Activated naive CD4-positive, alpha-beta T cell treated with anti-CD3 and anti-CD28 coated beads for 36 hours (primary cell): ENCODE data around the gene MAP3K4. TPM values are rescaled to one million over a fixed set of nuclear protein-coding genes. Genes with fewer than 3 reads are reported as not detected.
"Not testable (repeated sequence)": the region's sequence is repeated elsewhere in the genome, so short reads cannot be mapped to it uniquely, and the experiment has no call there.

Experiments
- CTCF ChIA-PET: fragments of 350-600 bp; sonication (Branson Sonifier 250); formaldehyde crosslinking; loops from one replicate; lab custom pipeline; 2021; ENCODE audit warnings: antibody characterized with exemption; lab: Charles Lee
- DNase-seq: peaks from one replicate; pipeline ENCODE4 v3.0.0-alpha.2; 2020
- H3K27ac Mint-ChIP-seq: one replicate; pipeline ENCODE4 v1.8.0; 2021; ENCODE audit warnings: mild to moderate bottlenecking, mixed read lengths
- H3K27me3 Mint-ChIP-seq: one replicate; pipeline ENCODE4 v1.8.0; 2021; ENCODE audit warnings: low read depth, mixed read lengths
- H3K36me3 Mint-ChIP-seq: one replicate; pipeline ENCODE4 v1.8.0; 2021; ENCODE audit warnings: low read depth, mixed read lengths
- H3K4me1 Mint-ChIP-seq: one replicate; pipeline ENCODE4 v1.8.0; 2021; ENCODE audit warnings: low read depth, mixed read lengths
- H3K4me3 Mint-ChIP-seq: one replicate; pipeline ENCODE4 v1.8.0; 2021; ENCODE audit warnings: mild to moderate bottlenecking, moderate library complexity, mixed read lengths
- H3K9me3 Mint-ChIP-seq: one replicate; pipeline ENCODE4 v1.8.0; 2021; ENCODE audit warnings: mixed read lengths
- intact Hi-C: fragments of 100-400 bp; cut with micrococcal nuclease; formaldehyde crosslinking; loops from one replicate; pipeline ENCODE4 v1.15.1; 2023
- total RNA-seq, 2 experiments: library from RNA; stranded (reverse); gene quantifications; one replicate each; pipeline ENCODE4 v1.2.3, GENCODE V29; 2021

The MAP3K4 gene
- total RNA-seq, 2 experiments from 2014 or later = 36.0 to 42.6 TPM

DNA sequence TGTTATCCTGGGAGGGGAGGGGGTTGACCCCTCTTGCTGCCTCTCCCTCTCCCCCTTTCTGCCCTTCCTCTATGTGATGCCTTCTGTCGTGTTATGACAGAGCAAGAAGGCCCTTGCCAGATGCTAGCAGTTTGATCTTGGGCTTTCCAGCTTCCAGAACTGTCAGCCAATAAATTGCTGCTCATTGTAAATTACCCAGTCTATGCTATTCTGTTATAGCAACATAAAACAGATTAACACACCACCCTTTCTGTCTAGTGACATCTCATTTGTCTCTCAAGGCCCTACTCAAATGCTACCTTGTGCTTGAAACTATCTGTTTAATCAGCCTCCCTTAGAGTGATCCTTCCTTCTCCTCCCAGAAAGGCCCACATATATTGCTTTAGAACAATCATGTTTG is 16.4 kb upstream of the MAP3K4 start:
- peaks cover 12% of the 10 kb centered on the region for H3K27me3 Mint-ChIP-seq
- CTCF ChIA-PET = interaction anchor here (0.6 kb wide), 1 partner anchor 540 kb away, joined by 3 read pairs; no protein-coding TSS in a partner anchor

DNA sequence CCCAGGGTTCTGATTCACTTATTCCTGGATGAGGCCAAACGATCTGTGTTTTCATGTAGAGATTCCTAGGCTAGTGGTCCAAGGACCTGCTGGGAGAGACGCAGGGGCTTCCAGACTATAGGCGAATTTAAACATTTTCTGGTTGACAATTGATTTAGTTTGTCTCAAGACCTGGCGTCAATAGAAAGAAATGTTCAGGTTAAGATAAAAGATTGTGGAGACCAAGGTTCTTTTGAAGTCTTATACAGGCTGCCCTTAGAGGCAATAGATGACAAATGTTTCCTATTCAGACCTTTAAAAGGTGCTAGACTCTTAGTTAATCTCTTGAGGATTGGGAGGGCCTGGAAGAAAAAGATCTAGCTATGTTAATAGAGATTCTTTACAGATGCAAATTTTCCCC is 15.6 kb upstream of the MAP3K4 start:
- H3K27me3 Mint-ChIP-seq, intact Hi-C loops: not testable (repeated sequence)

More for the DNA sequence above, 16.4 kb upstream of the MAP3K4 start:
- H3K4me3 Mint-ChIP-seq = no peak overlapping the region
- H3K36me3 Mint-ChIP-seq = no peaks in the 10 kb centered on the region
- DNase-seq = no peak
- intact Hi-C loops = no loop called here
- H3K4me1 Mint-ChIP-seq = no peaks in the 10 kb centered on the region
- H3K27ac Mint-ChIP-seq = no peak overlapping the region
- no peaks in the 10 kb centered on the region for H3K9me3 Mint-ChIP-seq

DNA sequence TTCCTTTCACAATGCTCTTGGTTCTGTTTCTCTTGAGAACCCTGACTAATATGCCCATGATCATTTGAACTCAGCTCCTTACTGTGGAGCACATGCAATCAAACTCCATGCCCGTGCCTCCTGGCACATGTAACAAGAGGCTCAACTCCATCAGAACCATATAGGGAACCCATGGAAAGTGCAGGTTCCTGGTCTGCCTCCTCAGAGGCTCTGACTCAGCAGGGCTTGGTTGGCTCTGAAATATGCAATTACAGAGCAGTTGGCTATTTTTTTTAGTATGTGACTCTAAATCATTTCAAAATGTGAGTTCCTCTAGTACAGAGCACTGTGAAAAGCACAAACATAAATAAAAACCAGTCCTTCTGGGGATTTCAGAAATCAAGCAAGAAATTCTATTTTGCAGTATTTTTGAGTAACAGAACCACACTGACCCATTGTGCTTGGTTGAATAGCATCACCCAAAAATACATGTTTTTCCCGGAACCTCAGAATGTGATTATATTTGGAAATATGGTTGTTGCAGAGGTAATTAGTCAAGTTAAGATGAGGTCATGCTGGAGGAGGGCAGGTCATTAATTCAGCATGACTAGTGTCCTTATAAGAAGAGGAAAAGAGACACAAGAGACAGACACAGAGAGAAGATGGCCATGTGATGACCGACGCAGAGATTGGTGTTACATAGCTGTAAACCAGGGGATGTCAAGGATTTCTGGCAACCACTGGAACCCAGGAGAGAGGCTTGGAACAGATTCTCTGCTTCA is 13.2 kb upstream of the MAP3K4 start:
- H3K4me3 Mint-ChIP-seq = no peak overlapping the region

More for the DNA sequence above, 15.6 kb upstream of the MAP3K4 start:
- H3K27ac Mint-ChIP-seq, H3K36me3 Mint-ChIP-seq, H3K4me1 Mint-ChIP-seq, CTCF ChIA-PET, DNase-seq, H3K4me3 Mint-ChIP-seq, H3K9me3 Mint-ChIP-seq: not testable (repeated sequence)

DNA sequence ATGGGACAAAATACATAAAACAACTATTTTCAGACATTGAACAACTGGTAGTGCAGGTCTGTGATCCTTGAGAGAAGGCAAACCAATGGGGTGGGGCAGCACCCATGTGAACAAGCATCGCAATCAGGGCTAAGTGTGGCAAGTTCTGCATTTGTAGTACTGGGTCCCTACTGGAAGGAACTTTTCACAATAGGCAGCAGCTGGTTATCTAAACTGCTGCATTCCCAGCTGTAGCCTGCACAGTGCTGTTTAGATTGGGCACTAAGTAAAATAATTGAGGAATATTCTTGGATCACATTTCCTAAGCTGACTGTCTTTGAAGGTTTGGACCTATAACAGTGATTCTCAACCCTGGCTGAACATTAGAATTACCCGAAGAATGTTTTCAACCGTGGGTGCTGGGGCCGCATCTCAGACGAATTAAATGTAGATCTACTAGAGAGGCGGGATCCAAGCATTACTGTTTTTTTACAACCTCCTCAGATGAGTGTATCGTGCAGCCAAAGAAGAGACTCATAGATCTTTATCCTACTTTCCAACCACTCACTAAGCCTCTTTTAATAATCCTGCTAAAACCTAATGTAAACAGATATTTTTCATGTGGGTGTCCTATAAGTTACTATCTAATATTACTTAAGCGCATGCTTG is 12.4 kb upstream of the MAP3K4 start:
- H3K9me3 Mint-ChIP-seq = peaks cover 14% of the 10 kb centered on the region
- H3K36me3 Mint-ChIP-seq = peaks cover 7% of the 10 kb centered on the region
- CTCF ChIA-PET = no interaction called here
- DNase-seq = no peak
- intact Hi-C loops = no loop called here
- H3K4me3 Mint-ChIP-seq = no peak overlapping the region
- H3K27ac Mint-ChIP-seq = no peak overlapping the region
- peaks cover 3% of the 10 kb centered on the region for H3K27me3 Mint-ChIP-seq
- H3K4me1 Mint-ChIP-seq = no peaks in the 10 kb centered on the region

More for the DNA sequence above, 13.2 kb upstream of the MAP3K4 start:
- Mint-ChIP-seq H3K27ac (no peak overlapping the region), H3K4me1 (no peaks in the 10 kb centered on the region), H3K36me3 (peaks cover 4% of the 10 kb centered on the region), H3K9me3 (peaks cover 7% of the 10 kb centered on the region), H3K27me3 (peaks cover 3% of the 10 kb centered on the region)
- no peak for DNase-seq
- intact Hi-C loops = no loop called here
- CTCF ChIA-PET = interaction anchor here (0.6 kb wide), 1 partner anchor 17 kb away, joined by 3 read pairs; no protein-coding TSS in a partner anchor

DNA sequence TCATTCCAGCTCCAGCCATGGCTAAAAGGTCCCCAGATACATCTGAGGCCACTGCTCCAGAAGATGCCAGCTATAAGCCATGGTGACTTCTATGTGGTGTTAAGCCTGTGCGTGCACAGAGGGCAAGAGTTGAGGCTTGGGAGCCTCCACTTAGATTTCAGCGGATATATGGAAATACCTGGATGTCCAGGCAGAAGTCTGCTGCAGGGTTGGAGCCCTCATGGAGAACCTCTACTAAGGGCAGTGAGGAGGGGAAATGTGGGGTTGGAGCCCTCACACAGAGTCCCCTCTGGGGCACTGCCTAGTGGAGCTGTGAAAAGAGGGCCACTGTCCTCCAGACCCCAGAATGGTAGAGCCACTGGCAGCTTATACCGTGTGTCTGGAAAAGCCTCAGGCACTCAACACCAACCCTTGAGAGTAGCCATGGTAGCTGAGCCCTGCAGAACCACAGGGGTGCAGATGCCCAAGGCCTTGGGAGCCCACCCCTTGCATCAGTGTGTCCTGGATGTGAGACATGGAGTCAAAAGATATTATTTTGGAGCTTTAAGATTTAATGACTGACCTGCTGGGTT is 8.1 kb upstream of the MAP3K4 start:
- H3K9me3 Mint-ChIP-seq = peaks cover 16% of the 10 kb centered on the region
- CTCF ChIA-PET, H3K4me1 Mint-ChIP-seq, H3K4me3 Mint-ChIP-seq, H3K36me3 Mint-ChIP-seq, intact Hi-C loops, DNase-seq, H3K27ac Mint-ChIP-seq, H3K27me3 Mint-ChIP-seq: not testable (repeated sequence)

DNA sequence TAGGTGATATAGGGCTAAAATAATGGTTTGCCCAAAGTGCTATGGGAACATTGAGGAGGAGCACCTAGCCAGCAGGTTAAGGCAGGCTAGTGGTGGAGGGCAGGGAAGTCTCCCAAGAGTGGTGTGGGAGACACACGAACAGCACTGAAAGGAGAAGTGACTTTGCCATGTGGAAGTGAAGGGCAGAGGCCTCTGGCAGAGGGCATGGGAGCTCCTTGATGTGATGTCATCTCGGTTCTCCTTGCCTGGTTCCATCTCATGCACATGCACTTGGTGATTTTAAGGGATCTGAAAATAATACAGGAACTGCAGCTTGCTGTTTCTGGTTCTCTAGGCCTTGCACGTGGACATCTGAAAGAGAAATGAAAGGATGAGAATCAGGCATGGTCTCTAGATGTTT is 4.7 kb upstream of the MAP3K4 start:
- Mint-ChIP-seq H3K9me3 (peaks cover 16% of the 10 kb centered on the region), H3K27me3 (peaks cover 4% of the 10 kb centered on the region), H3K27ac (no peak overlapping the region), H3K36me3 (peaks cover 10% of the 10 kb centered on the region), H3K4me3 (no peak overlapping the region), H3K4me1 (no peaks in the 10 kb centered on the region)
- intact Hi-C loops = no loop called here
- CTCF ChIA-PET = interaction anchor here (0.8 kb wide), 1 partner anchor 56 kb away, joined by 3 read pairs; no protein-coding TSS in a partner anchor
- no peak for DNase-seq

DNA sequence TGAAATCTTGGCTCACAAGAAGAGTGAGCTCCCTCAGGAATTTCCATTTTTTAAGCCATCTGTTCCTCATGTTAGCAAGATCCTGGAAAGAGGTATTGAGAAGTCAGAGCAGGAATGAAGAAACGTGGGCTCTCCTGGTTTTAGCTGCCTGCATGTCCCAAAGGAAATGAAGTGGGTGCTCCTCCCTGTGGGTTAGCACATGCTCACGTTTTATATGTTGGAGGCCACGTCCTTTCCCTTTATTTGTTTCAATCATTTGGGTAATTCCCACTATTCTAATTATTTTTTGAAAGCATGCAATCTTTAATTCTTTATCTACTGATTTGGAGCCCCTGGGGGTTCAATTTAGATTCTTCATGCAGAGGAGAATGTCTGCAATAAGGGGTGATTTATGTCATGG is 4.3 kb upstream of the MAP3K4 start:
- intact Hi-C loops = no loop called here
- no peak overlapping the region for H3K27ac Mint-ChIP-seq
- no peak for DNase-seq
- CTCF ChIA-PET = interaction anchor here (0.8 kb wide), 1 partner anchor 56 kb away, joined by 3 read pairs; no protein-coding TSS in a partner anchor
- no peak overlapping the region for H3K4me3 Mint-ChIP-seq
- H3K36me3 Mint-ChIP-seq = peaks cover 10% of the 10 kb centered on the region
- peaks cover 4% of the 10 kb centered on the region for H3K27me3 Mint-ChIP-seq
- peaks cover 16% of the 10 kb centered on the region for H3K9me3 Mint-ChIP-seq
- H3K4me1 Mint-ChIP-seq = no peaks in the 10 kb centered on the region

DNA sequence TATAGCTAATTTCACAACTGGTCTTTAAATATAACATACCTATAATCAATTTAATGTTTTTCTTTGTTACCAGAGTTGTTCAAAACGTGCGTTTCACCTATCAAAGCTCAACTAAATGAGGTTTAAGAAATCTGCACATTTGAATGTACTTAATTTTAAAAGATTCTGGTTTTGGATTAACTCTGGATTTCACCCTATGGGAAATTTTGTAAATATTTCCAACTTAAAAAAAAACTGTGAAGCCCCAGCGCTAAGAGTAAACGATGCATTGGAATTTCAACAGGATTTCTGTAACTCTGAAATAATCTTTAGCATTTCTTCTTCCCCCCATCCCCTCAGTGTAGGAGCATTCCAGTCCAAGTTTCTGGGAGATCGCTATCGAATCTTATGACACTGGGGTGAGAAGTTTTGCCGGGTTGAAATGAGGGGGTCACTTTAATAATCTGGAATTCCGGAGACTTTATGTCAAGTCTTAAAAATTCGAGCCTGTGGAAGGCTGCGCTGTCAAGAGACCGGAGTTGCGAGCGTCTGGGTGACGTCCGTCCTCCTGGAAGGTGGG is 643 bp upstream of the MAP3K4 start:
- Mint-ChIP-seq H3K9me3 (no peaks in the 10 kb centered on the region), H3K4me1 (peaks cover 22% of the 10 kb centered on the region), H3K36me3 (peaks cover under 1% of the 10 kb centered on the region), H3K27me3 (peaks cover 4% of the 10 kb centered on the region), H3K4me3 (peak overlapping the region; percentile 87), H3K27ac (no peak overlapping the region)
- intact Hi-C loops = loop anchor here (1.0 to 5.0 kb wide), 3 partner anchors 283 to 1736 kb away; partner anchors contain the start of genes AGPAT4, PACRG and PRKN
- DNase-seq = no peak
- CTCF ChIA-PET = interaction anchor here (1.3 to 1.5 kb wide), 2 partner anchors 58 to 380 kb away, joined by 4 to 6 read pairs; no protein-coding TSS in a partner anchor

DNA sequence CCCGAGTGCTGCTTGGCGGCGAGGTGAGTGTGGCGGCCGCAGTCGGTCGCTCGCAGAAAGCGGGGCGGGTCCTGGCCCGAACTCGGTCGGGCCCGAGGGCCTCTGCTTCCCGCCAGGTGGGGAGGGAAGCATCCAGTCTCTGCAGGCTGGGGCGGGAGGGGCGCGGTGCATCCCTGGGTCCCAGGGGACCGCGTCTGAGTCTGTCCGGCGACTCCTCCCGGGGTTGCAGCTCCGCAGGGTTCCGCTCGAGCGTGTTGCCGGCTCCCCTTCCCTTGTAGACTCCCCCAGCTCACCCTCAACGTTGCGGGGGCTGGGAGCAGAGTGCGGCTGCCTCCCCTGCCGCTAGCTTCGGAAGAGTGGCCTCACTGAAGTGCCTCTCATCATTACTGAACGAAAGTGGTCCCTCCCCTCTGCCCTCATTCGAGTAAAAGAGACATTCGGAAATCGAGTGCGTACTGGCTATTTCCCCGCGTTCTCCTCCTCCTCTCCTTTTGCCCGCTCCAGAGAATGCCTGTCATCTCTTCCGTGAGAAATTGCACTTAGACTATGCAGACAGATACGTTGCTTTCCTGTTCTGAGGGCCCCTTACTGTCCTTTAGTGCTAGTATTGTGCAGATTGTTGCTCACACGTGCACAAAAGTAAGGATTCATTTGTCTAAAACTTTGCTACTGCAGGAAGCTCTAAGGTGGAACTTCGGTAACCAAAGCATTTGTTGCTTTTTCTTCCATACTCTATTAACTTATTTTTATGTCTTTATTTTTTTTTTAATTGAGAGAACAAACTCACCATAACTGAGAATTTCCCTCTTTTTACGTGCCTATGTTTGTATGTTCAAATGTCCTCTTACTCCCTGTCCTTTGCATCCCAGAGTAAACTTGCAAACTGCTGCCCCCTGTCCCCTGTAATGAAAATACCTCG is 751 bp downstream of the MAP3K4 start:
- CTCF ChIA-PET = interaction anchor here (0.6 to 1.8 kb wide), 8 partner anchors 14 to 251 kb away, joined by 3 to 7 read pairs (median 4); no protein-coding TSS in a partner anchor
- DNase-seq = peak; percentile 51
- peaks cover 2% of the 10 kb centered on the region for H3K27me3 Mint-ChIP-seq
- no peaks in the 10 kb centered on the region for H3K9me3 Mint-ChIP-seq
- peak overlapping the region; percentile 77 for H3K27ac Mint-ChIP-seq
- H3K4me3 Mint-ChIP-seq = peak overlapping the region; percentile 87
- intact Hi-C loops = loop anchor here (1.0 to 5.0 kb wide), 4 partner anchors 62 to 1735 kb away; partner anchors contain the start of genes PACRG and PRKN
- H3K4me1 Mint-ChIP-seq = peaks cover 31% of the 10 kb centered on the region
- H3K36me3 Mint-ChIP-seq = peaks cover 3% of the 10 kb centered on the region

DNA sequence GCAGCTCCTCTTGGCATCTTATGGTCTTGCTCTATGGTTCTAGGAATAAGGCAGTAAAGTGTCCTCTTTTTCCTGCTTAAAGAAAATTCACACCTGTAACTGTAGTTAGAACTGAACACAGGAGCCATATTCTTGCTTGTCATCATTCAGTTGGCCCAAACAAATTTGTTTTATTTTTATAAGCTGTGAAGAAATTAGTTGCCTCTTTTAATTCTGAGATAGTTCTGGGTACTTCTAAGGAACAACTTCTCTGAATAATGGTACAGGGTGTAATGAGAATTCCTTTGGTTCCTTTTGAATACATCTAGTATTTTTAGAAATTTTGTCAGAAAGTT is 1.4 kb downstream of the MAP3K4 start:
- peaks cover 35% of the 10 kb centered on the region for H3K4me1 Mint-ChIP-seq
- peaks cover 2% of the 10 kb centered on the region for H3K27me3 Mint-ChIP-seq
- H3K27ac Mint-ChIP-seq = no peak overlapping the region
- peak overlapping the region; percentile 87 for H3K4me3 Mint-ChIP-seq
- intact Hi-C loops = loop anchor here (1.0 to 5.0 kb wide), 4 partner anchors 63 to 1734 kb away; partner anchors contain the start of genes PACRG and PRKN
- CTCF ChIA-PET = interaction anchor here (0.6 to 1.8 kb wide), 6 partner anchors 14 to 64 kb away, joined by 3 to 7 read pairs (median 4); no protein-coding TSS in a partner anchor
- no peaks in the 10 kb centered on the region for H3K9me3 Mint-ChIP-seq
- no peak for DNase-seq
- peaks cover 8% of the 10 kb centered on the region for H3K36me3 Mint-ChIP-seq

DNA sequence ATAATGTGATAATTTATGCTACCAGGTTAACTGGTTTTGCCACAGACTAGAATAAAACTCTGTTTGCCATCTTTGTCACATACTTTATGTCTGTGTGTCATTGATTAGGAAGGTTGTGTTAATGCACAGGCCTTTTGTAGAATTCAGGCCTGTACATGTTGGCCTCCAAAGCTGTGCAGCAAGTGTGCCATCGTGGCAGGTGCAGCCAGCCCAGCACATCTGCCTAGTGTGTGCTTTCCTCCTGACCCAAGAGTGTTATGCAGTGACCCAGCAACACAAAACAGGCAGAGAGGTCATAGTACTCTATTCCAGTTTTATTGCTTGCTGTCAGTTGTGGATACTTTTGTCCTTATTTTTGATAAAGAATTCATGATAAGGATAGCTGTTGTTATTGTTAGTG is 3.7 kb downstream of the MAP3K4 start:
- intact Hi-C loops = no loop called here
- H3K4me3 Mint-ChIP-seq = no peak overlapping the region

More for the DNA sequence above, 3.7 kb downstream of the MAP3K4 start:
- Mint-ChIP-seq H3K27ac (no peak overlapping the region), H3K9me3 (no peaks in the 10 kb centered on the region), H3K27me3 (no peaks in the 10 kb centered on the region), H3K4me1 (peaks cover 43% of the 10 kb centered on the region), H3K36me3 (peaks cover 8% of the 10 kb centered on the region)
- no peak for DNase-seq
- CTCF ChIA-PET = interaction anchor here (0.6 kb wide), 1 partner anchor 63 kb away, joined by 3 read pairs; no protein-coding TSS in a partner anchor
